Fibroblast of villous mesenchyme (primary cell): Measurements from ENCODE around the gene ASPSCR1. TPM values are rescaled to one million over a fixed set of nuclear protein-coding genes. Genes with fewer than 3 reads are reported as not detected.

Source experiments
- DNase-seq: peaks from one replicate; pipeline ENCODE4 v3.0.0-alpha.2; 2010; ENCODE audit warnings: low read depth
- H3K4me3 ChIP-seq: 2 replicates; pipeline ENCODE4 v1.5.1; 2011; ENCODE audit warnings: low read depth, mild to moderate bottlenecking, low read length
- total RNA-seq: library from RNA; depleted of rRNA; stranded (reverse); fragments of >200 nt; gene quantifications from 2 replicates; pipeline ENCODE4 v1.2.3, GENCODE V29; 2012
- TF ChIP-seq, protein P1 (sequence below): IDR thresholded peaks from 2 replicates; pipeline ENCODE4 v1.5.1; 2012; ENCODE audit warnings: low read depth, mild to moderate bottlenecking, low read length; ENCODE audit not compliant: insufficient read depth

The ASPSCR1 gene
- total RNA-seq, 1 donor: 28.5 TPM

GRCh38 chr17:81999587-81999975 lies 22.2 kb downstream of the ASPSCR1 start:
- TF ChIP-seq, protein P1, sequence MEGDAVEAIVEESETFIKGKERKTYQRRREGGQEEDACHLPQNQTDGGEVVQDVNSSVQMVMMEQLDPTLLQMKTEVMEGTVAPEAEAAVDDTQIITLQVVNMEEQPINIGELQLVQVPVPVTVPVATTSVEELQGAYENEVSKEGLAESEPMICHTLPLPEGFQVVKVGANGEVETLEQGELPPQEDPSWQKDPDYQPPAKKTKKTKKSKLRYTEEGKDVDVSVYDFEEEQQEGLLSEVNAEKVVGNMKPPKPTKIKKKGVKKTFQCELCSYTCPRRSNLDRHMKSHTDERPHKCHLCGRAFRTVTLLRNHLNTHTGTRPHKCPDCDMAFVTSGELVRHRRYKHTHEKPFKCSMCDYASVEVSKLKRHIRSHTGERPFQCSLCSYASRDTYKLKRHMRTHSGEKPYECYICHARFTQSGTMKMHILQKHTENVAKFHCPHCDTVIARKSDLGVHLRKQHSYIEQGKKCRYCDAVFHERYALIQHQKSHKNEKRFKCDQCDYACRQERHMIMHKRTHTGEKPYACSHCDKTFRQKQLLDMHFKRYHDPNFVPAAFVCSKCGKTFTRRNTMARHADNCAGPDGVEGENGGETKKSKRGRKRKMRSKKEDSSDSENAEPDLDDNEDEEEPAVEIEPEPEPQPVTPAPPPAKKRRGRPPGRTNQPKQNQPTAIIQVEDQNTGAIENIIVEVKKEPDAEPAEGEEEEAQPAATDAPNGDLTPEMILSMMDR: no peak
- no peak for DNase-seq
- no peak overlapping the region for H3K4me3 ChIP-seq

- H3K4me3 ChIP-seq: no peak overlapping the region
- no peak for DNase-seq
- TF ChIP-seq, protein P1: no peak
Observed at GRCh38 chr17:81999976-82000802, 22.8 kb downstream of the ASPSCR1 start.

GRCh38 chr17:82000803-82001570 lies 23.6 kb downstream of the ASPSCR1 start:
- DNase-seq: no peak
- no peak overlapping the region for H3K4me3 ChIP-seq
- TF ChIP-seq, protein P1: no peak

GRCh38 chr17:82001571-82002056 lies 24.2 kb downstream of the ASPSCR1 start:
- no peak for DNase-seq
- TF ChIP-seq, protein P1: no peak

GRCh38 chr17:82003411-82004381 lies 26.3 kb downstream of the ASPSCR1 start:
- H3K4me3 ChIP-seq: no peak overlapping the region
- peak; percentile 95 for DNase-seq
- TF ChIP-seq, protein P1: no peak

More at GRCh38 chr17:82001571-82002056, 24.2 kb downstream of the ASPSCR1 start:
- no peak overlapping the region for H3K4me3 ChIP-seq
